ENCODE measurements around the gene DUSP8. TPM values are rescaled to one million over a fixed set of nuclear protein-coding genes. Genes with fewer than 3 reads are reported as not detected.

DUSP8 gene
- polyA plus RNA-seq, 1 donor from 2014 or later: 3.5 TPM

DNA sequence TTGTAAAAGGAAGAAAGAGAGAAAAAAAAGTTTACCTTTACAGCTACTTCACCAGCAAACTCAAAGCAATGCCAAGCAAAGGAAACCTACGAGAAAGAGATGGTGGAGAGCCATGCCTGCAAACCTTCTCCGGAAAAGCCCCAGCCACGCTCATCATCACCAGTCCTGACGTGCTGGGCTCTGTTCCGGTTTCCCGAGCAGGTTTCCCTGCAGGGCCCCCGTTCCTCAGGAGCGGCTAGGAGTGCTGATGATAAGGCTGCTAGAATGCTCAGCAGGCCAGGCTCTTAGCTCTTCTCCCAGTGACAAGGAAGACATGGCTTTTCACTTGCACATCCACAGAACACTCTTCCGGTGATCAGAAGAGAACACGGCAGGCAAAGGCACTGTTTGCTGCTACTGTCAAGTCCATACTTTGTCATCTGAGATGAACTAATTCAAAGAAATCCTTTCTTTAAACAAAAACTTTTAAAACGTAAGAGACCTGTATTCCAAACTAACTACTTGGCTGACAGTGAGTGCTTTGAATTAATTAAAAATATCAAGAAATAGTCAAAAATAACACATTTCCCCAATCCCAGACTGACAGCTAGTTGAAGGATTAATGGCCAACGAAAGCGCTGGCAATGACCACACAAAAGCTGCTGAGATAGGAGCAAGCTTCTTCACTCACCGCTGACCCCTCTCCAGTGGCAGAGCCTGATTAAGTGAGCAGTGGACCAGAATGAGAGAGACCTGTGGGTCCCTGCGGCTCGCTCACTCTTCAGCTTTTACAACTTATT, 35.8 kb downstream of the DUSP8 start:
- Histone ChIP-seq H3K9me3 (ENCODE audit: low read length) (no peaks in the 10 kb centered on the region), H3K4me2 (ENCODE audit: low read length) (no peak overlapping the region), H3F3A (ENCODE audit: insufficient read depth, low read length, poor library complexity, severe bottlenecking) (no peaks in the 10 kb centered on the region), H4K20me1 (ENCODE audit: insufficient read depth) (no peaks in the 10 kb centered on the region), H3K4me3 (ENCODE audit: low read length) (no peak overlapping the region), H2AFZ (ENCODE audit: low read depth, low read length) (no peak overlapping the region), H3K9me2 (ENCODE audit: insufficient read depth, low read length) (no peaks in the 10 kb centered on the region), H3K27me3 (ENCODE audit: insufficient read depth, low read depth, low read length) (peaks cover 3% of the 10 kb centered on the region), H3K36me3 (ENCODE audit: insufficient read depth, low read length) (no peaks in the 10 kb centered on the region), H3K9ac (ENCODE audit: low read length) (no peak overlapping the region), H3K27ac (ENCODE audit: low read length) (no peak overlapping the region), H3K79me2 (replicated peaks; ENCODE audit: insufficient read depth, low read length) (no peaks in the 10 kb centered on the region)
- TF ChIP-seq, protein P1, sequence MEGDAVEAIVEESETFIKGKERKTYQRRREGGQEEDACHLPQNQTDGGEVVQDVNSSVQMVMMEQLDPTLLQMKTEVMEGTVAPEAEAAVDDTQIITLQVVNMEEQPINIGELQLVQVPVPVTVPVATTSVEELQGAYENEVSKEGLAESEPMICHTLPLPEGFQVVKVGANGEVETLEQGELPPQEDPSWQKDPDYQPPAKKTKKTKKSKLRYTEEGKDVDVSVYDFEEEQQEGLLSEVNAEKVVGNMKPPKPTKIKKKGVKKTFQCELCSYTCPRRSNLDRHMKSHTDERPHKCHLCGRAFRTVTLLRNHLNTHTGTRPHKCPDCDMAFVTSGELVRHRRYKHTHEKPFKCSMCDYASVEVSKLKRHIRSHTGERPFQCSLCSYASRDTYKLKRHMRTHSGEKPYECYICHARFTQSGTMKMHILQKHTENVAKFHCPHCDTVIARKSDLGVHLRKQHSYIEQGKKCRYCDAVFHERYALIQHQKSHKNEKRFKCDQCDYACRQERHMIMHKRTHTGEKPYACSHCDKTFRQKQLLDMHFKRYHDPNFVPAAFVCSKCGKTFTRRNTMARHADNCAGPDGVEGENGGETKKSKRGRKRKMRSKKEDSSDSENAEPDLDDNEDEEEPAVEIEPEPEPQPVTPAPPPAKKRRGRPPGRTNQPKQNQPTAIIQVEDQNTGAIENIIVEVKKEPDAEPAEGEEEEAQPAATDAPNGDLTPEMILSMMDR (IDR thresholded peaks at IDR 0.05; ENCODE audit: poor library complexity, severe bottlenecking): no peak
- TF ChIP-seq RAD21 (conservative IDR thresholded peaks at IDR 0.05): no peak
- no peak for TF ChIP-seq TAF1 (IDR thresholded peaks at IDR 0.05; ENCODE audit: low read depth)
- no peak for TF ChIP-seq MXI1 (conservative IDR thresholded peaks at IDR 0.05; ENCODE audit: poor library complexity, severe bottlenecking)
- no peak for TF ChIP-seq SMC3 (conservative IDR thresholded peaks at IDR 0.05; ENCODE audit: poor library complexity)
- TF ChIP-seq, protein P2, sequence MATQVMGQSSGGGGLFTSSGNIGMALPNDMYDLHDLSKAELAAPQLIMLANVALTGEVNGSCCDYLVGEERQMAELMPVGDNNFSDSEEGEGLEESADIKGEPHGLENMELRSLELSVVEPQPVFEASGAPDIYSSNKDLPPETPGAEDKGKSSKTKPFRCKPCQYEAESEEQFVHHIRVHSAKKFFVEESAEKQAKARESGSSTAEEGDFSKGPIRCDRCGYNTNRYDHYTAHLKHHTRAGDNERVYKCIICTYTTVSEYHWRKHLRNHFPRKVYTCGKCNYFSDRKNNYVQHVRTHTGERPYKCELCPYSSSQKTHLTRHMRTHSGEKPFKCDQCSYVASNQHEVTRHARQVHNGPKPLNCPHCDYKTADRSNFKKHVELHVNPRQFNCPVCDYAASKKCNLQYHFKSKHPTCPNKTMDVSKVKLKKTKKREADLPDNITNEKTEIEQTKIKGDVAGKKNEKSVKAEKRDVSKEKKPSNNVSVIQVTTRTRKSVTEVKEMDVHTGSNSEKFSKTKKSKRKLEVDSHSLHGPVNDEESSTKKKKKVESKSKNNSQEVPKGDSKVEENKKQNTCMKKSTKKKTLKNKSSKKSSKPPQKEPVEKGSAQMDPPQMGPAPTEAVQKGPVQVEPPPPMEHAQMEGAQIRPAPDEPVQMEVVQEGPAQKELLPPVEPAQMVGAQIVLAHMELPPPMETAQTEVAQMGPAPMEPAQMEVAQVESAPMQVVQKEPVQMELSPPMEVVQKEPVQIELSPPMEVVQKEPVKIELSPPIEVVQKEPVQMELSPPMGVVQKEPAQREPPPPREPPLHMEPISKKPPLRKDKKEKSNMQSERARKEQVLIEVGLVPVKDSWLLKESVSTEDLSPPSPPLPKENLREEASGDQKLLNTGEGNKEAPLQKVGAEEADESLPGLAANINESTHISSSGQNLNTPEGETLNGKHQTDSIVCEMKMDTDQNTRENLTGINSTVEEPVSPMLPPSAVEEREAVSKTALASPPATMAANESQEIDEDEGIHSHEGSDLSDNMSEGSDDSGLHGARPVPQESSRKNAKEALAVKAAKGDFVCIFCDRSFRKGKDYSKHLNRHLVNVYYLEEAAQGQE (IDR thresholded peaks at IDR 0.05; ENCODE audit: borderline replicate concordance): no peak
- no peak for TF ChIP-seq POLR2AphosphoS5 (IDR thresholded peaks at IDR 0.05)
- no peak for TF ChIP-seq EZH2 (IDR thresholded peaks at IDR 0.05; ENCODE audit: borderline replicate concordance, insufficient read depth, low read length, poor library complexity, severe bottlenecking)
- no peak for TF ChIP-seq EP300 (conservative IDR thresholded peaks at IDR 0.05; ENCODE audit: poor library complexity, severe bottlenecking)

GRCh38 chr11:1534682-1535081, 37.4 kb downstream of the DUSP8 start:
- Histone ChIP-seq H3K4me3 (ENCODE audit: low read length) (no peak overlapping the region), H3F3A (ENCODE audit: insufficient read depth, low read length, poor library complexity, severe bottlenecking) (no peaks in the 10 kb centered on the region), H3K36me3 (ENCODE audit: insufficient read depth, low read length) (no peaks in the 10 kb centered on the region), H3K9me3 (ENCODE audit: low read length) (no peaks in the 10 kb centered on the region), H3K4me2 (ENCODE audit: low read length) (no peak overlapping the region), H3K9me2 (ENCODE audit: insufficient read depth, low read length) (no peaks in the 10 kb centered on the region), H4K20me1 (ENCODE audit: insufficient read depth) (no peaks in the 10 kb centered on the region), H3K9ac (ENCODE audit: low read length) (no peak overlapping the region), H3K27me3 (ENCODE audit: insufficient read depth, low read depth, low read length) (peaks cover 3% of the 10 kb centered on the region), H3K27ac (ENCODE audit: low read length) (no peak overlapping the region), H3K79me2 (replicated peaks; ENCODE audit: insufficient read depth, low read length) (no peaks in the 10 kb centered on the region), H2AFZ (ENCODE audit: low read depth, low read length) (no peak overlapping the region)
- TF ChIP-seq TAF1 (IDR thresholded peaks at IDR 0.05; ENCODE audit: low read depth) (no peak), POLR2AphosphoS5 (IDR thresholded peaks at IDR 0.05) (no peak), EP300 (conservative IDR thresholded peaks at IDR 0.05; ENCODE audit: poor library complexity, severe bottlenecking) (no peak), SMC3 (conservative IDR thresholded peaks at IDR 0.05; ENCODE audit: poor library complexity) (no peak), EZH2 (IDR thresholded peaks at IDR 0.05; ENCODE audit: borderline replicate concordance, insufficient read depth, low read length, poor library complexity, severe bottlenecking) (no peak), RAD21 (conservative IDR thresholded peaks at IDR 0.05) (no peak), MXI1 (conservative IDR thresholded peaks at IDR 0.05; ENCODE audit: poor library complexity, severe bottlenecking) (no peak)
- TF ChIP-seq, protein P2 (IDR thresholded peaks at IDR 0.05; ENCODE audit: borderline replicate concordance): no peak
- TF ChIP-seq, protein P1 (IDR thresholded peaks at IDR 0.05; ENCODE audit: poor library complexity, severe bottlenecking): no peak
